Measurements from ENCODE around the gene PCYOX1L. TPM values are rescaled to one million over a fixed set of nuclear protein-coding genes. Genes with fewer than 3 reads are reported as not detected.

The PCYOX1L gene
- total RNA-seq, 1 experiment from 2014 or later, result 1.8 TPM

DNA sequence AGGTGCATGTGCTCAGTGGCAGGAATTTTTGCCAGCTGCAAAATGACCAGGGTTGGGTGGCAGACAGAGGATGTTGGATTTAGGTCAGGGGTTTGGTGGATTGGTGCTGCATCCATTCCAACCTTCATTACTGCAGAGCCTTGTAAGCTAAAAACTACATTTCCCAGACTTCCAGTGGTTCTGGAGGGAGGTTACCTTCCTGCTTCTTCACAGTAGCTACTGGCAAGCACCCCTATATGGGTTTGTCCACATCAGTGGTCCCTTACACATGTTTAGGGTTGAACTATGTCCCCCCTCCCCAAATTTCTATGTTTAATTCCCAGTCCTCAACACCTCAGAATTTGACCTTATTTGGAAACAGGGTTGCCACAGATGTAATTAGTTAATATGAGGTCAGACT is 41.9 kb downstream of the PCYOX1L start:
- POLR2A ChIA-PET (ENCODE audit: low non-redundant PET), result no interaction called here

GRCh38 chr5:149400304-149400703 is 42.5 kb downstream of the PCYOX1L start:
- peaks cover 7% of the 10 kb centered on the region for H3K4me1 ChIP-seq (ENCODE audit: insufficient read depth, low read length, poor library complexity, severe bottlenecking)
- ChIA-PET CTCF (no interaction called here), POLR2A (ENCODE audit: low non-redundant PET) (no interaction called here)
- H3K9me3 ChIP-seq (ENCODE audit: low read depth, low read length, poor library complexity, severe bottlenecking), result no peaks in the 10 kb centered on the region
- no peak for DNase-seq (ENCODE audit: low spot score)
- TF ChIP-seq EZH2 (IDR thresholded peaks at IDR 0.05; ENCODE audit: borderline replicate concordance, low read depth, low read length, poor library complexity, severe bottlenecking), result no peak
- TF ChIP-seq, protein P1, sequence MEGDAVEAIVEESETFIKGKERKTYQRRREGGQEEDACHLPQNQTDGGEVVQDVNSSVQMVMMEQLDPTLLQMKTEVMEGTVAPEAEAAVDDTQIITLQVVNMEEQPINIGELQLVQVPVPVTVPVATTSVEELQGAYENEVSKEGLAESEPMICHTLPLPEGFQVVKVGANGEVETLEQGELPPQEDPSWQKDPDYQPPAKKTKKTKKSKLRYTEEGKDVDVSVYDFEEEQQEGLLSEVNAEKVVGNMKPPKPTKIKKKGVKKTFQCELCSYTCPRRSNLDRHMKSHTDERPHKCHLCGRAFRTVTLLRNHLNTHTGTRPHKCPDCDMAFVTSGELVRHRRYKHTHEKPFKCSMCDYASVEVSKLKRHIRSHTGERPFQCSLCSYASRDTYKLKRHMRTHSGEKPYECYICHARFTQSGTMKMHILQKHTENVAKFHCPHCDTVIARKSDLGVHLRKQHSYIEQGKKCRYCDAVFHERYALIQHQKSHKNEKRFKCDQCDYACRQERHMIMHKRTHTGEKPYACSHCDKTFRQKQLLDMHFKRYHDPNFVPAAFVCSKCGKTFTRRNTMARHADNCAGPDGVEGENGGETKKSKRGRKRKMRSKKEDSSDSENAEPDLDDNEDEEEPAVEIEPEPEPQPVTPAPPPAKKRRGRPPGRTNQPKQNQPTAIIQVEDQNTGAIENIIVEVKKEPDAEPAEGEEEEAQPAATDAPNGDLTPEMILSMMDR (conservative IDR thresholded peaks at IDR 0.05; ENCODE audit: low read depth, low read length), result no peak
- peaks cover 10% of the 10 kb centered on the region for H3K27me3 ChIP-seq (replicated peaks; ENCODE audit: insufficient read depth, low read depth, low read length, poor library complexity)
- no peaks in the 10 kb centered on the region for H3K36me3 ChIP-seq (ENCODE audit: insufficient read depth, low read length, poor library complexity, severe bottlenecking)
- H3K27ac ChIP-seq (ENCODE audit: low read depth, low read length, poor library complexity, severe bottlenecking), result no peak overlapping the region
- intact Hi-C loops (cut with micrococcal nuclease; ENCODE audit: unreplicated experiment), result no loop called here
- no peak overlapping the region for H3K4me3 ChIP-seq (ENCODE audit: low read depth, low read length, poor library complexity, severe bottlenecking)
- BruUV-seq (replicated peaks), result no TSS peak

More for the DNA sequence above, 41.9 kb downstream of the PCYOX1L start:
- intact Hi-C loops (cut with micrococcal nuclease; ENCODE audit: unreplicated experiment), result no loop called here
- H3K27me3 ChIP-seq (replicated peaks; ENCODE audit: insufficient read depth, low read depth, low read length, poor library complexity), result peaks cover 10% of the 10 kb centered on the region
- H3K4me3 ChIP-seq (ENCODE audit: low read depth, low read length, poor library complexity, severe bottlenecking), result no peak overlapping the region
- no peak overlapping the region for H3K27ac ChIP-seq (ENCODE audit: low read depth, low read length, poor library complexity, severe bottlenecking)
- DNase-seq (ENCODE audit: low spot score), result peak; percentile 21
- H3K9me3 ChIP-seq (ENCODE audit: low read depth, low read length, poor library complexity, severe bottlenecking), result no peaks in the 10 kb centered on the region
- no peak for TF ChIP-seq EZH2 (IDR thresholded peaks at IDR 0.05; ENCODE audit: borderline replicate concordance, low read depth, low read length, poor library complexity, severe bottlenecking)
- TF ChIP-seq, protein P1 (conservative IDR thresholded peaks at IDR 0.05; ENCODE audit: low read depth, low read length), result no peak
- H3K36me3 ChIP-seq (ENCODE audit: insufficient read depth, low read length, poor library complexity, severe bottlenecking), result no peaks in the 10 kb centered on the region
- BruUV-seq (replicated peaks), result no TSS peak
- H3K4me1 ChIP-seq (ENCODE audit: insufficient read depth, low read length, poor library complexity, severe bottlenecking), result peaks cover 7% of the 10 kb centered on the region
- CTCF ChIA-PET, result no interaction called here

GRCh38 chr5:149401051-149401450 is 43.2 kb downstream of the PCYOX1L start:
- peaks cover 10% of the 10 kb centered on the region for H3K27me3 ChIP-seq (replicated peaks; ENCODE audit: insufficient read depth, low read depth, low read length, poor library complexity)
- CTCF ChIA-PET, result no interaction called here
- no peaks in the 10 kb centered on the region for H3K9me3 ChIP-seq (ENCODE audit: low read depth, low read length, poor library complexity, severe bottlenecking)
- H3K4me1 ChIP-seq (ENCODE audit: insufficient read depth, low read length, poor library complexity, severe bottlenecking), result peaks cover 9% of the 10 kb centered on the region
- H3K4me3 ChIP-seq (ENCODE audit: low read depth, low read length, poor library complexity, severe bottlenecking), result no peak overlapping the region
- BruUV-seq (replicated peaks), result no TSS peak
- H3K36me3 ChIP-seq (ENCODE audit: insufficient read depth, low read length, poor library complexity, severe bottlenecking), result no peaks in the 10 kb centered on the region
- DNase-seq (ENCODE audit: low spot score), result peak; percentile 77
- H3K27ac ChIP-seq (ENCODE audit: low read depth, low read length, poor library complexity, severe bottlenecking), result no peak overlapping the region
- intact Hi-C loops (cut with micrococcal nuclease; ENCODE audit: unreplicated experiment), result no loop called here
- TF ChIP-seq, protein P1 (conservative IDR thresholded peaks at IDR 0.05; ENCODE audit: low read depth, low read length), result no peak
- no peak for TF ChIP-seq EZH2 (IDR thresholded peaks at IDR 0.05; ENCODE audit: borderline replicate concordance, low read depth, low read length, poor library complexity, severe bottlenecking)
- POLR2A ChIA-PET (ENCODE audit: low non-redundant PET), result no interaction called here

Measured in A673 (cell line).